Sigmoid colon (tissue), 7 donors: Measurements from ENCODE around the gene FAM114A1. TPM values are rescaled to one million over a fixed set of nuclear protein-coding genes. Genes with fewer than 3 reads are reported as not detected.

Experiments
- DNase-seq: peaks from one replicate; pipeline ENCODE4 v3.0.0-alpha.2; 2019
- H3K27ac ChIP-seq, 4 donors: fragments of 200-600 bp; sonication (generic); one replicate each; pipeline ENCODE4 v1.5.1; 2016 to 2019; ENCODE audit warnings: mild to moderate bottlenecking in 1 of 4
- H3K27me3 ChIP-seq, 3 donors: fragments of 200-600 bp; sonication (generic); one replicate each; pipeline ENCODE4 v1.5.1; 2019; ENCODE audit warnings: mild to moderate bottlenecking in 1 of 3
- H3K36me3 ChIP-seq, 4 donors: fragments of 200-600 bp; sonication (generic); one replicate each; pipeline ENCODE4 v1.5.1; 2016 to 2019
- H3K4me1 ChIP-seq, 4 donors: fragments of 200-600 bp; sonication (generic); one replicate each; pipeline ENCODE4 v1.5.1; 2017 to 2019
- H3K4me3 ChIP-seq, 4 donors: fragments of 200-600 bp; sonication (generic); one replicate each; pipeline ENCODE4 v1.5.1; 2017 to 2019; ENCODE audit warnings: mild to moderate bottlenecking in 2 of 4, moderate library complexity in 1 of 4
- H3K9me3 ChIP-seq, 4 donors: fragments of 200-600 bp in 3 of 4; sonication (generic) in 3 of 4; one replicate each; pipeline versions ENCODE4 v1.5.1 to v1.6.1; 2013 to 2019
- CTCF ChIP-seq, 4 experiments: fragments of 450-650 bp in 3 of 4; fragments of 200-600 bp in 1 of 4; IDR thresholded peaks; one replicate each; pipeline ENCODE4 v1.5.1; 2016 to 2019; ENCODE audit warnings: antibody characterized with exemption in 4 of 4, mild to moderate bottlenecking in 3 of 4, moderate library complexity in 2 of 4
- EP300 ChIP-seq, 4 donors: sonication (generic); formaldehyde crosslinking; IDR thresholded peaks; one replicate each; pipeline ENCODE4 v1.6.1; 2017; ENCODE audit warnings: antibody characterized with exemption in 4 of 4
- POLR2A ChIP-seq, 2 donors: fragments of 450-650 bp; IDR thresholded peaks; one replicate each; pipeline ENCODE4 v1.6.1; 2016; ENCODE audit warnings: antibody characterized with exemption in 2 of 2, mild to moderate bottlenecking in 2 of 2, moderate library complexity in 2 of 2
- POLR2AphosphoS5 ChIP-seq, 4 donors: sonication (generic); formaldehyde crosslinking; IDR thresholded peaks; one replicate each; pipeline ENCODE4 v1.6.1; 2017; ENCODE audit warnings: antibody characterized with exemption in 4 of 4
- WGBS, 2 donors: extraction: QIAGEN DNeasy Blood & Tissue Kit; methylation state at CpG; one replicate each; pipeline ENCODE4 v1.1.7; 2013; 5-methylcytosine and 5-hydroxymethylcytosine counted together
- intact Hi-C: fragments of 100-400 bp; cut with DNase I; formaldehyde crosslinking; loops from one replicate; pipeline ENCODE4 v1.15.1; 2023
- polyA plus RNA-seq, 3 donors: library from polyadenylated mRNA; stranded (reverse); fragments of 200-250 nt; gene quantifications; one replicate each; pipeline ENCODE4 v1.2.3, GENCODE V29; 2013
- total RNA-seq, 4 donors: library from RNA; depleted of rRNA; stranded (reverse); fragments of >200 nt; gene quantifications; one replicate each; pipeline ENCODE4 v1.1.0, GENCODE V29; 2016
- donor health status: healthy with polysubstance abuse.
- donor health status: Bipolar disorder and iron deficiency.
- donor health status: healthy.

FAM114A1 gene
- total and polyA plus RNA-seq, 7 donors: 24.7 to 189 (median 120) TPM

- peaks cover 0 to 32% (median 26%) of the 10 kb centered on the region in 4 donors for H3K4me1 ChIP-seq
- TF ChIP-seq POLR2AphosphoS5 (IDR thresholded peaks at IDR 0.05): no peak
- no peak for TF ChIP-seq CTCF (IDR thresholded peaks at IDR 0.05)
- no peak for TF ChIP-seq POLR2A (IDR thresholded peaks at IDR 0.05)
- no peak for TF ChIP-seq EP300 (IDR thresholded peaks at IDR 0.05)
- peak overlapping the region in 1 of 4 donors; percentile 69 for H3K27ac ChIP-seq
- intact Hi-C loops: no loop called here
- H3K4me3 ChIP-seq: no peak overlapping the region
- H3K27me3 ChIP-seq: no peaks in the 10 kb centered on the region
- H3K9me3 ChIP-seq: no peaks in the 10 kb centered on the region
- no peak for DNase-seq
- WGBS, 2 donors: 21 to 69% methylated on average over 10 of the region's 10 CpGs
- peaks cover 0 to 42% (median 8%) of the 10 kb centered on the region in 4 donors for H3K36me3 ChIP-seq
Measured at GRCh38 chr4:38891051-38891983, 23.7 kb downstream of the FAM114A1 start.

- 88 to 90% methylated on average over 7 of the region's 7 CpGs for WGBS, 2 donors
- Histone ChIP-seq H3K27me3 (no peaks in the 10 kb centered on the region), H3K27ac (no peak overlapping the region), H3K9me3 (no peaks in the 10 kb centered on the region), H3K36me3 (peaks cover 0 to 51% (median 12%) of the 10 kb centered on the region in 4 donors), H3K4me1 (peaks cover 0 to 40% (median 29%) of the 10 kb centered on the region in 4 donors), H3K4me3 (no peak overlapping the region)
- intact Hi-C loops: no loop called here
- TF ChIP-seq CTCF (IDR thresholded peaks at IDR 0.05) (no peak), EP300 (IDR thresholded peaks at IDR 0.05) (no peak), POLR2AphosphoS5 (IDR thresholded peaks at IDR 0.05) (no peak), POLR2A (IDR thresholded peaks at IDR 0.05) (no peak)
- no peak for DNase-seq
Measured at GRCh38 chr4:38894322-38894982, 26.8 kb downstream of the FAM114A1 start.

- no peak for DNase-seq
- Histone ChIP-seq H3K9me3 (no peaks in the 10 kb centered on the region), H3K36me3 (peaks cover 0 to 58% (median 10%) of the 10 kb centered on the region in 4 donors), H3K4me1 (peaks cover 0 to 23% (median 15%) of the 10 kb centered on the region in 4 donors), H3K27me3 (no peaks in the 10 kb centered on the region), H3K27ac (no peak overlapping the region), H3K4me3 (no peak overlapping the region)
- intact Hi-C loops: no loop called here
- 88 to 94% methylated on average over 1 of the region's 1 CpG for WGBS, 2 donors
- TF ChIP-seq POLR2A (IDR thresholded peaks at IDR 0.05) (no peak), POLR2AphosphoS5 (IDR thresholded peaks at IDR 0.05) (no peak), EP300 (IDR thresholded peaks at IDR 0.05) (no peak), CTCF (IDR thresholded peaks at IDR 0.05) (no peak)
Measured at GRCh38 chr4:38896940-38897339, 29.3 kb downstream of the FAM114A1 start.

- 90 to 95% methylated on average over 7 of the region's 7 CpGs for WGBS, 2 donors
- intact Hi-C loops: no loop called here
Measured at GRCh38 chr4:38898245-38898644, 30.6 kb downstream of the FAM114A1 start.

More at GRCh38 chr4:38898245-38898644, 30.6 kb downstream of the FAM114A1 start:
- no peak for TF ChIP-seq CTCF (IDR thresholded peaks at IDR 0.05)
- no peak for TF ChIP-seq POLR2AphosphoS5 (IDR thresholded peaks at IDR 0.05)
- no peak for TF ChIP-seq EP300 (IDR thresholded peaks at IDR 0.05)
- TF ChIP-seq POLR2A (IDR thresholded peaks at IDR 0.05): no peak
- no peaks in the 10 kb centered on the region for H3K9me3 ChIP-seq
- peaks cover 0 to 21% (median 14%) of the 10 kb centered on the region in 4 donors for H3K4me1 ChIP-seq
- DNase-seq: no peak
- H3K27me3 ChIP-seq: no peaks in the 10 kb centered on the region
- H3K4me3 ChIP-seq: no peak overlapping the region
- H3K27ac ChIP-seq: no peak overlapping the region
- H3K36me3 ChIP-seq: peaks cover 0 to 51% (median 9%) of the 10 kb centered on the region in 4 donors
